Tibial nerve (tissue), 3 donors: ENCODE data around the gene ZNF135.

Experiments used
- POLR2A ChIP-seq, 2 donors: fragments of 450-650 bp; IDR thresholded peaks; one replicate each; pipeline ENCODE4 v1.6.1; 2017; ENCODE audit warnings: antibody characterized with exemption in 2 of 2, mild to moderate bottlenecking in 2 of 2, moderate library complexity in 2 of 2
- TF ChIP-seq, protein P1 (sequence below), 5 experiments: fragments of 200-600 bp in 3 of 5; fragments of 450-650 bp in 2 of 5; sonication (generic) in 3 of 5; IDR thresholded peaks; one replicate each; pipeline ENCODE4 v1.5.1; 2016 to 2019; ENCODE audit warnings: antibody characterized with exemption in 5 of 5, mild to moderate bottlenecking in 3 of 5, moderate library complexity in 2 of 5

DNA sequence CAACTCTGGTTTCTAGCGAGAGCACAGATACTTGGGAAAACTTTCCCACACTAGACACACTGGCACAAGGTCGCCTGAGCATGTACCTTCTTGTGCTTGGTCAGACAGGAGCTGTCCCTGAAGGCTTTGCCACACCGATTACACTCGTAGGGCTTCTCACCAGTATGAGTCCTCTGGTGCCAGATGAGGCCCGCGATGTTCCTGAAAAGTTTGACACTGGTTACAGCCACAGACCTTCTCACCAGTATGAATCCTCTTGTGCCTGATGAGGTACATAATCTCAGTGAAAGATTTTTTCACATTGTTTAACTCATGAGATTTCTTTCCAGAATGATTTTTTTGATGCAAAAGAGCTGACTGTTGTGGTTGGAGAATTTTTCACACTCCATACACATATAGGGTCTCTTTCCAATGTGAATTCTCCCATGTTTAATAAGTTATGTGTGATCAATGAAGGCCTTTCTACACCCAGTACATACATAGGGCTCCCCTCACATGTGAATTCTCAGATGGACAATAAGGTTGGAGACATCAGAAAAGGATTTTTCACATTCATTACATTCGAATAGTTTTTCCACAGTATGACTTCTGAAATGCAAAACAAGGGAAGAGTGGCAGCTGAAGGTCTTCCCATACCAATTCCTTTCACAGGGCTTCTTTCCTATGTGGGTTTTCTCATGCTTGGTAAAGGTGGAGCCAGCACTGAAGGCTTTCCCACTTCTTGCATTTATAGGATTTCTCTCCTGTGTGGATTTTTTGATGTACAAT lies 48.9 kb downstream of the ZNF135 start:
- TF ChIP-seq, protein P1, sequence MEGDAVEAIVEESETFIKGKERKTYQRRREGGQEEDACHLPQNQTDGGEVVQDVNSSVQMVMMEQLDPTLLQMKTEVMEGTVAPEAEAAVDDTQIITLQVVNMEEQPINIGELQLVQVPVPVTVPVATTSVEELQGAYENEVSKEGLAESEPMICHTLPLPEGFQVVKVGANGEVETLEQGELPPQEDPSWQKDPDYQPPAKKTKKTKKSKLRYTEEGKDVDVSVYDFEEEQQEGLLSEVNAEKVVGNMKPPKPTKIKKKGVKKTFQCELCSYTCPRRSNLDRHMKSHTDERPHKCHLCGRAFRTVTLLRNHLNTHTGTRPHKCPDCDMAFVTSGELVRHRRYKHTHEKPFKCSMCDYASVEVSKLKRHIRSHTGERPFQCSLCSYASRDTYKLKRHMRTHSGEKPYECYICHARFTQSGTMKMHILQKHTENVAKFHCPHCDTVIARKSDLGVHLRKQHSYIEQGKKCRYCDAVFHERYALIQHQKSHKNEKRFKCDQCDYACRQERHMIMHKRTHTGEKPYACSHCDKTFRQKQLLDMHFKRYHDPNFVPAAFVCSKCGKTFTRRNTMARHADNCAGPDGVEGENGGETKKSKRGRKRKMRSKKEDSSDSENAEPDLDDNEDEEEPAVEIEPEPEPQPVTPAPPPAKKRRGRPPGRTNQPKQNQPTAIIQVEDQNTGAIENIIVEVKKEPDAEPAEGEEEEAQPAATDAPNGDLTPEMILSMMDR (IDR thresholded peaks at IDR 0.05), result no peak
- no peak for TF ChIP-seq POLR2A (IDR thresholded peaks at IDR 0.05)
